Mesenteric fat pad (tissue), 1 donor: ENCODE data around the gene ENOX1. TPM values are rescaled to one million over a fixed set of nuclear protein-coding genes. Genes with fewer than 3 reads are reported as not detected.

Experiments used
- DNase-seq: peaks from one replicate; pipeline ENCODE4 v3.0.0-alpha.2; 2020; ENCODE audit warnings: low spot score
- total RNA-seq: library from RNA; stranded (reverse); fragmentation: NEBNext Ultra II Directional; extraction: Animal tissue kit (Norgen Biotek cat#: 25700); gene quantifications from one replicate; pipeline ENCODE4 v1.2.1, GENCODE V29; 2021
- donor health status: DM: yes; HTN: yes; CAD: no.

The ENOX1 gene
- total RNA-seq, 1 donor from 2014 or later: 8.2 TPM

DNA sequence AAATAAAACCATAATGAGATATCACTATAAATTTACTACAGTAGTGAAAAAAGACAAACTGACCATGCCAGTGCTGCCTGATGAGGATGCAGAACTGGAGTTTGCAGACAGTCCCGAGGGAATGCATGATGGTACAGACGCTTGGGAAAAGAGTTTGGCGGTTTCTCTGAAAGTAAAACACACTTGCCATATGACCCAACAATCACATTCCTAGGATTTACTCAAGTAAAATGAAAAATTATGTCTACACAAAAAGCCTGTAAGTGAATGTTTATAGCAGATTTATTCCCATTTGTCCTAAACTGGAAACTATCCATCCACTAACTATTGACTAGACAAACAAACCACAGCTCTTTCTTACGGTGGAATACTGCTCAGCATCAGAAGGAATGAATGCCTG, 492.4 kb downstream of the ENOX1 start:
- DNase-seq: no peak

DNA sequence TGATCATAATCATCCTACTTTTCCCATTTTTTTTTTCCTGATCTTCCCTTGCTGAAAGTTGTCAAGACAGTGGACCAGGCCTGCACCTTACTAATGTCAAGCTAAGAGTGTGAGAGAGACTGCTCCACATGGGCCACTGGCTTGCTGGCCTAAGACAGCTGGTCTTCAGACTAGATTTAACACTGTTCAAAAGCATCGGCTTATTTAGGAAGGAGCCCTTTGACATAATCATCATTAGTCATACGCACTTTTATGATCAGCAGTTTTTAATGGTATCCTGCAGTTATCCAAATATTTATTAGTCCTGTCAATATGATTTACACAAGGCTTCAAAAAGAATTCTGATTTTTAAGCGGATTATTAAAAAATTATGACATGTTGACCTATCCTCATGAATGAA, 492.8 kb downstream of the ENOX1 start:
- no peak for DNase-seq

DNA sequence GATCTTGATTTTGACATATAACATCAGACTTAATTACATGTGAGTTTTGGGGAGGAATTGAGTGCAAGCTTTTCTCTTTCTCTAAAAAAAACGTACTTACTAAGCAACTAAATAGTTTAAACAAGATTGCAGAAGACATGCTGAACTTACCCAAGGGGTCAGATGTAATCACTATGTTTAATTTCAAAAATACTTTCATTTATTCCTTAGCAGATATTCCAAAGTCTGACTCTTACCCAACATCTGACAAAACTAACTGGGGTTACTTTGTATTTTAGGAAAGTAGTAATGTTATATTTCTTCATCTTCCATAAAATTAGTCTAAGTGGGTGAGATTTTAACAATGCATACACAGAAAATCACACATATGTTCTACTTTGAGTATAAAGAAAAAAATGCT, 493.2 kb downstream of the ENOX1 start:
- no peak for DNase-seq

DNA sequence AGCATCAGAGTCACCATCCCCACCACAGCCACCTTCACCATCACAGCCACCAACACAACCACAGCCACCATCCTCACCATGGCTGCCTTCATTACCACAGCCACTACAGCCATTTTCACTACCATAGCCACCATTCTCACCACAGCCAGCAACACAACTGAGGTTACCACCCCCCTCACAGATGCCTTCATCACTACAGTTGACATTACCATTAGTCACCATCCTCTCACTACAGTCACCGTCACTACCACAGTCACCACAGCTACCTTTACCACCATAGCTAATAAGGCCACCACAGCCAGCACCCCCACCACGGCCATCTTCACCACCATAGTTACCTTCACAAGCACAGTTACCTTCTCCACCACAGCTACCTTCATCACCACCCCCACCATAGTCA, 493.8 kb downstream of the ENOX1 start:
- DNase-seq: no peak

DNA sequence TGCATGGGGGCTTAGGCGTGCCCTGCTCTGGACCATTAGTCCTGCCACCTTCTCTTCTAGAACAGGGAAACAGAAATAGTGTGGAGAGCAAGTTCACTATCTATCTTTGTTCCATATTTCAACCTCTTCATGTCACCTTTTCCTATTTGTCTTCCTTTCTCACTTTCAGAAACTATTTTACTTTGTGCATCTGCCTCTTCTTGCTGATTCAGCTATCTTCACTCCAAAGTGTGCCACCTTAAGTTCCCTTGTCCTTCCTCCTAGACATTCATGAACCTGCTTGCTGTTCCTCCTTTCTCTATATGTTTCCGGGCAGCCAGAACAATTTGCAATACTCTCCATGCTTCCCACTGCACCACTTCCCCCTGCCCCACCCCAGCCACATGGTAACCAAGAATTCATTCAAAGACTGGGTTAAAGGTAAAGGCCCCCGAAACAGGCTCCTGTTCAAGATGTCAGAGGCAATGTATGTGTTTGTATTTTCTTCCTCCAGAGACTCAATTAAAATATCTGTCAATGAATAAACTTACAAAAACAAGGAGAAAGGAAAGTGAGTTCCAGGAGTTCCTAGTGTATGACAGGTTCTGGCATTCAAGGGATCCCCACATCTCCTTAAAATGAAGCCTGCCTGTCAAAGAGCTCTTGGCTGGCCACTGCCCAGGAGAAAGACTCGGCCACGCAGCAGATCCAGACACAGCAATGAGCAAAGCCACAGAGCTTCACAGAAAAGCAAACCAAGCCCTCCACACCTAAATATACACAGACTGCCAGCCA, 495.3 kb downstream of the ENOX1 start:
- DNase-seq: no peak

DNA sequence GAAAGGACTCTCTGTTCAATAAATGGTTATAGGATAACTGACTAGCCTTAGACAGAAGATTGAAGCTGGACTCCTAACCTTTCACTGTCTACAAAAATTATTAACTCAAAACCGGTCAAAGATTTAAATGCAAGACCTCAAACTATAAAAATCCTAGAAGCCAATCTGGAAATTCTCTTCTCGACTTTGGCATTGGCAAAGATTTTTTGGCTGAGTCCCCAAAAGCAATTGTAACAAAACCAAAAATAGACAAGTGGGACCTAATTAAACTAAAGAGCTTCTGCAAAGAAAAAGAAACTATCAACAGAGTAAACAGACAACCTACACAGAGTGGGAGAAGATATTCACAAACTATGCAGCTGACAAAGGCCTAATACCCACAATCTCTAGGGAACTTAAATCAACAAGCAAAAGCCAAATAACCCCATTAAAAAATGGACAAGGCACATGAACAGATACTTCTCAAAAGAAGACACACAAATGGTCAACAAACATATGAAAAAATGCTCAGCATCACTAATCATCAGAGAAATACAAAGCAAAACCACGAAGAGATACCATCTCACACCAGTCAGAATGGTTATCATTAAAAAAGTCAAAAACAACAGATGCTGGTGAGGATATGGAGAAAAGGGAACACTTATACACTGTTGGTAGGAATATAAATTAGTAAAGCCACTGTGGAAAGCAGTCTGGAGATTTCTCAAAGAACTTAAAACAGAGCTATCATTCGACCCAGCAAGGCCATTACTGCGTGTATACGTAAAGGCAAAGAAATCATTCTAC, 497.1 kb downstream of the ENOX1 start:
- no peak for DNase-seq

DNA sequence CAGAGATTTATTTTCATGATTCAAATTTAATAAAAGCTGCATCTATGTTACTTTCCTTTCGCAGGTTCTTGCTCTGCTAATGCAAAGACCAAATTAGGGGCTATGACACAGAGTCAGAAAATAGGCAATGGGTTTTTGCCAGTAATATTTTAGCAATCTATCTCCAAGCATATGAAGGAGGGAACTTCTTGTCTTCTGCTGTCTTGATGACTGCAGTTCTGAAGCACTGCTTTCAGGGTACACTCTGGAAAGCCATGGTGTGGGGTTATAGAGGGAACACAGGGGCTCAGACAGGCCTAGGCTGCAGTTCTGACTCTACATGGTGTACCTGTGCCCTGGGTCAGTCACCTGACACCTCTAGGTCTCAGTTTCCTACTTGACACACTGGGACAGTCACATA, 500.0 kb downstream of the ENOX1 start:
- no peak for DNase-seq

DNA sequence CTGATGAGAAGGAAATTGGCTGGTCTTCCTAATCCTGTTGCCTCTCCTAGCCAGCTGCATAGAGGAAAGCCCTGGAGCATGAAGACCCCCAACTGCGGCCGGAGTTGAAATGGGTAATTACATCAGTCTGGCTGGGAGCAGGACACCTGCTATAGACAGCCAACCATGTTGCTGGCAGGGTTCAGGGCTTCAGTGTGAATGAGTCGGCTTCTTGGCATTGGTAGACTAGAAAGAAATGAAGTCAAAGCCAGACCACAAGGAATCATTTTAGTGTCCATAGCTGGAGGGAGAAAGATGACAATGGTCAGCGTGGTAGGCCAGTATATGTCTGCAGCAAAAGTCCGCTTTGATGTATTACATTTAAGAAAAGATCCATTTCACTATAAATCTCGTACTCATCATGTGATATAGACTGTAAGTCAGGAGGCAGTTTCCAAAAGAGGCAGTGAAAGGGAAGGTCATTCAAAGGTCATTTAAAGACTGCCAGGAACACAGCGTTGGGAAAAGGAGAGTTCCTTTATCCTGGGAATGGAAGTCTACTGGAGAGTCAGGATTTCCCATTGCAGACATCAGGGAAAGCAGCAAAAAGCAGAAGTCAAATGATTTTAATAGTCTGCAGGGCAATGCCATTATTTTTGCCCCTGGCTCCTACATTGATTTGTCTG, 500.7 kb downstream of the ENOX1 start:
- no peak for DNase-seq

DNA sequence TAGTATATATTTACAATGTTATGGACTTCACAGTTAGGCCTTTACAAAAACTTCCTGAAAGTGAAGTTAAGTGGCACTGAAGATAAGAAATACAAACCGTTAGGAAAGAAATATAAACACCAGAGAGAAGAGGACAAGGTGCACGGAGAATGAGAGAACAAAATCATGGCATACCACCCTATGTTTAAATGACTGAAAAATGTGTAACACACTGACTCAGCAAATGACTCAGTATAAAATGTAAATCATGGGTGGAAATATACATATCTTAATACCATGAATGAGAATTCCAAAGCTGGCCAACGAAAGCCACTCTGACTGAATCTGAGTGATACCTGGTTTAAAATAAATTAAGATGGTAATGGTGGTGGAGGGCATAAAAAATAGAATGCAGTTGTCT, 502.6 kb downstream of the ENOX1 start:
- no peak for DNase-seq

DNA sequence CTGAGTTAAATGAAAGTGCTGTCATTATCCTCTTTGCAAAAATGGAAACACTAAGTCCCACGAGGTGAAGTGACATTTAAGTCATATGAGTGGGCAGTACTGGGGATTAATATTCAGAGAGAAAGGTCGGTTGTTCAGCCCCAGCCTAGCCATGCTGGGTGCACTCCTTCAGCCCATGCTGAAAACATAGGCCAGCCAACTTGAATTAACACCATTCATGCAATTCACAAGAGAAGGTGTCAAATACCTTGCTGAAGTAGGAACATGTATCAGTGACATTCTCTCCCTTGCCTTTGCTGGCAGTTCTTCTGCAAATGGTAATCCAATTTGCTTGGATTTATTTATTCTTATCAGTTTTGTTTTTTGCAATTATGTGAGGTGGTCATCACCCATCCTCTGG, 507.1 kb downstream of the ENOX1 start:
- DNase-seq: no peak

DNA sequence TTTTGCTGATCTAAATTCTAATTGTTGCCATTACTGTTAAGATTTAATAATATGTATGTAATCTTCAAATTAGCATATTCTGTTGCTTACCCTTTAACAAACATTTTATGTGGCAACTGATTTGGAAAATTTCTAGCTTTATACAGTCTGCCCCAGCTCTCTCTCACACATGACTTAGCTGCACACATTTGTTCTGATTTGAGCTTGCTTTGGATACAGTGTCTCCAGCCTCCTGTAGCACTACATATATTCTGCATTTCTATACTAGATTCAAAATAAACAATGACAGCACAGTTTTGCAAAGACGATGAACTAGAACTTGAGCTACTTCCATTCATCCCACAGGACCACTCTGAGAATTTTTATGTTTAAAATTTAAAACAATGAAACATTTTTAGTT, 508.6 kb downstream of the ENOX1 start:
- no peak for DNase-seq

DNA sequence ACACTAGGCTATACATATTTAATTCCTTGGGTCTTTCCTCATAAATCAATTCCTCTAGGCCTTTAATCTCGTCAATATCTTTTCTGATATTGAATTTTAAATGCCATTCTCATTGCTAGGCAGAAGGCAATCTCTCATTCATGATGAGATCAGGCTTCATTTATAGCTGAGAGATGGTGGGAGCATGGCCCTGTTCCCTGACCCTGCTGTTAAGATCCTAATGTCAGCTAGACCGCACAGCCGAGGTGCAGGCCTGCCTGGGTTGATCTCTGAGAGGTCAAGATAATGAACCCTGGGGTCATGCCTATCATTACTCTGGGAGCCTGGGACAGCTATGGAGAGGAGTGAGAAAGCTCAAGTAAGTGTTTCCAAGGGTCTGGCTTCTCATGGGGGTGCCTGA, 509.6 kb downstream of the ENOX1 start:
- no peak for DNase-seq

DNA sequence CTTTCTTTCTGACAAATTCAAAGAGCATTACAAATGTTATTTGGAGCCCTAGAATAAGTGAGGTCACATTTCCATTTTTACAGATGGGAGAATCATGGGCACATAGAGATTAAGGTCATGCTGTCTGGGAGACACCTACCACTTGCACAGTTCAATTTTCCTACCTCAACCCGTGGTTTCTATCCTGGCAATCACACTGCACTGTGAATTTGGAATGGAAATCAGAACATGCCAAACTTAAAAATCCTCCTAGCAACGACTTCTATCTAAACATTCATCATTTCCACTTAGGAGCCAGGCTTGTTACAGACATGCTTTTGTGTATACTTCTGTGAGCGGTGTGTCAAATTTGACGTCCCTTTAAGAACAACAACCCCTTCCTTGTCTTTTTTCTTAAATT, 511.9 kb downstream of the ENOX1 start:
- DNase-seq: no peak

DNA sequence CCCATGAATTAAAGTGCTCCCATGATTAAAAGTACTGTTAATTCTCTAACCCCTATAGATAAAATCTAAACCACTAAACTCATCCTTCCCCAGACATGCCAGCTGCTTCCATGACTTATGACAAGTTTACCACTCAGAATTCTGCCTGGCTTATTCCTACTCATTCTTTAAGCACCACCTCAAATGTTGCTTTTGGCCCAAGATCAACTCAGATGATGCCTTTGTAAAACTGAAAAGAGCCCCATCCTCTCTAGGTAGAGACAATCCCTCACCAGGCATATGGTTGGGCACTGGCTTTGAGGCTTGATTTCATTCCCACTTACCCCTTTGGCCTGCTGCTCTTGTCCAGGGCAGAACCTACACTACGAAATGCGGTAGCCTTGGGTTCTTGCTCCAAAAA, 513.4 kb downstream of the ENOX1 start:
- DNase-seq: no peak

DNA sequence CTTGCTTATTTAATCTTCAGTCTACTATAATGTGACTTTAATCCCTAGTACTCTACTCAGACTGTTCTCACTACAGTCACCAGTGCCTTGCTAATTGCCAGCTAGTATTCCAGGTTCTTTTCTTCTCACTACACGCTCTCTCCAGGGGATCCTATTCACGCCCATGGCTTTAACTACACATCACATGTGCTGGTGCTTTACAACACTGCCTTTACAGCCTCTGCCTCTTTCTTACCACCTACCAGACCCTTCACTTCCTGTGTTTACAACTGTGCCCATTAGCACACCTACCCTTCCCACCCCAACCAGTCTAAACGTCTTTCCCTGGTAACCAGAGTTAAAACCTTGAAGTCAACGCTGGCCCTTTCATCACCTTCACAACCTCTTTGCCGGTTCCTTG, 513.9 kb downstream of the ENOX1 start:
- no peak for DNase-seq

DNA sequence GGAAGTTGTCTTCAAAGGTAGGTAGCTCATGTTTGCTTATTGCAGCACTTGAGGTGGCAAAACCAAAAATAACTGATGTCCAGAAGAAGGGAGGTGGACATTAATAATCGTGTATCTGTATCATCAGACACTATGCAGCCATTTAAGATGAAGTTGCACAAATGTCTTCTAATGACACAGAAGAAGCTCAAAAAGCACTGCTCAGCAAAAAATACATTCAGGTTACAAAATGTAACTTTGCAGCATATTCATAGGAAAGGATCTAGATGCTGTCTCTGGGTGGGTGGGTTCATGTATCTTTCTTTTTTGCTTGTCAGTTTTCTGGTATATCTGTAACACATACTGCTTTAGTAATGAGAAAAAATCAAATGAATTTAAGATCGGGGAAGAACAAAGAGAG, 515.6 kb downstream of the ENOX1 start:
- no peak for DNase-seq

DNA sequence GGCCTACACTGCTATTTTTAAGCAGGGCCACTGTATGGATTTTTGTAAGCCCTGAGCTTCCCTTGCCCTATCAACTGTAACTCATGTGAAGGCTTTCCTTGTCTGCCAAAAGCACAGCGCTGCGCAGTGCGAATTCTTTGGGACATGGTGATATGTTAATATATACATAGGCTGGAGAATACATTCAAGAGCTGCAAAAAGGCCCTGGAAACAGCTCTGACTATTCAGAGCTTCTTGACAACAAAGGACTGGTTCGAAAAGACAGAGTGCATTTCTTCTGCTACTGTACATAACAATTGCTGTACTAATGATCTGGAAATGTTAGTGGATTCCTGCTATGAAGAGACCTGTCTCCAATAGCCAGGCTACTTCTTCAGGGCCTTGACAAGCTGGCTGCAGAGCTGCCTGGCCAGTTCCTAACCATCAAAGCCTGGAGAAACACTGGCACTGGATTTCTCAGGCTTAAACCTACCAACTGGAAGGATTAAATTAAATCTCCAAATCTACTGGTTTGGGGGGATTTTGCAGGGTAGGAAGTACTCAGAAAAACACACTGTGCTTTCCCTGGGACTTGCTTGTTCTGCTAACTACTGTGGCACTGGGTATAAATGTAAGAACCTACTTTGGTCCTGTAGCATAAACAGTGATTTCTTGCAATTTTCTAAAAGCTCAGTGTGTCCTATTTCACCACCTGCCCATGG, 516.5 kb downstream of the ENOX1 start:
- no peak for DNase-seq

DNA sequence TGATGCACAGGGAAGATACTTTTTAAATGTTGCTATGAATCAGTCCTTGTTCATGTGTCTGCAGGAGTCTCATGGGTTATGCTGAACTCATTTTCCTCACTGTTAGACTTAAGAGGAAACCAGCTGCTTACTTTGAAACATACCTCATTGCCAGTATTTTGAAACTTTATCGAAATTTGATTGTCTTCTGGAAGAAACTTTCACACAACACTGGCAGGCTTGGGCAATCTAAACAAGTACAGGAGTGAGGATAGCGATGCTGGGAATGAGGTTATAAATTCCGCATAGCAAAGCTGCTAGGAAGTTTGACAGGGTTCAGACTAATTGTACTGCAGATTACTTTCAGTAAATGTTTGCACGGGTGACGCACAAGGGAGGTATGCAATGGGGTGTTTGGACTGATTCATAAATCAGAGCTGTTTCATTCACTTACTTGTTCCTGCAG, 517.7 kb downstream of the ENOX1 start:
- DNase-seq: no peak

DNA sequence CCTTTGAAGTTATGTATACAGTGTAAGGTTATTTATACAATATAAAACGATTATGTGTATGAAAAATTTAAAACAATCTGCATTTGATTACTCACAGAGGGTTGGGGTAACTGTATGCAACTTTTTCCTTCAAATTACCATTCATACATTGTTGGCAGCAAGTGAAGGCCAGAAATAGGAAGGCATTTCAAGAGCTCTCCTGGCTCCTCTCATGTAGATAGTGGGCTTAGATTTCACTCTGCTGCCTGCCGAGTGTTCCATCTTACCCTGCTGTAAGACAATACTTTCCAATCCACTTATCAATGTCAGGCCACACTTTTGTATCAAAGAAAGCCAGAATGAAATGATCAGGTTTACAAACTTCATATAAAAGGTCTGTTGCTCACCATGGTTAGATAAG, 518.1 kb downstream of the ENOX1 start:
- no peak for DNase-seq

DNA sequence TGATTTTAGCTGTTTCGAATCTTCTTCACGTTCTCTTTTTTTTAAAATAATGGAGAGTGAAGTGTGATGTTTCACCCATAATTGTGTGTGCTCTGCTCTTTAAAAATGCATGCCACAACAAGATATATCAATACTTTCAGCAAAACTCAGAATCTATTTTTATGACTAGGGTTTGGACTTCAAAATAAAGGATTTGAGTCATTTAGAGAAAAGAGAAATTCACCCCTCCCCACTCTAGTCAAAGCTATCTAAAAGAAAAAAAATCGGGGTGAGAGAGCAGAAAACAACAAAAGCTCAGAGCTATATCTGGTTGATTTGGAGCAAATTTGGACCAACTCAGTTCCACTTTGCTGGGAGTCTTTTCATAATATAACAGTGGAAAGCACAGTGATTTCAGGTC, 518.9 kb downstream of the ENOX1 start:
- no peak for DNase-seq

DNA sequence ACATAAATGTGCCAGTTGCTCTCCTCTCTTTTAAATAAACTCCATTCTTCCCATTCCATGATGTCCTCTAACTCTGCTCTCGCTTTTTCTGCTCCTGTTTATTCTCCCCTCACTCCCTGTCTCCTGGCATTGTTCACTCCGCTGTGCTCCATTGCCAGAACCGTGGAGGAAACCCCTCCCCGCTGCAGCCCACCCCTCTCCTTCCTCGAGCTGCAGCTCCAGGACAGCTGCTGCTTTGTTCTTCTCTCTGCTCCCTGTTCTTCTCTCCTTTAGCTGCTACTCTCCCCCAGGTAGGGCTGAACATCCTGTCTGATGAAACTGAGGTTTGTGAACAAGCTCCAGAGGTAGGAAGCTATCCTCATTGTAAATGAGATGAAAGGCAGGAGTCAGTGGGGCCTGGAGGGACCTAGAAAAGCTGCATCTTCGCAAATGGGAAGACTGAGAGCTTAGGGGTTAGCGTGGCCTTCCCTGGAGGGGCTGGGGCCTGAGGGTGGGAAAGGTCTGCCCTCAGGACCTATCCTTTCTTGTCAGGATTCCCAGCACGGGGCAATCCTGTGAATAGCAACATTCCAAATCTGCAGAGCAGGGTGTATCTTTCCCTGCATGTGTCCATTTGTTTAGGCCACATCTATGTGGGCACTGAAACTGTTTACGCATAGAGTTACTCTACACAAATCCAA, 519.7 kb downstream of the ENOX1 start:
- DNase-seq: no peak
